H1 (cell line): ENCODE data around the gene BCAP31. TPM values are rescaled to one million over a fixed set of nuclear protein-coding genes. Genes with fewer than 3 reads are reported as not detected.
"Not testable (repeated sequence)": the region's sequence is repeated elsewhere in the genome, so short reads cannot be mapped to it uniquely, and the experiment has no call there.

ENCODE experiments used
- CTCF ChIA-PET: fragments of 300-600 bp; sonication (Branson Sonifier 250); formaldehyde crosslinking; loops from one replicate; lab custom pipeline; 2021; ENCODE audit not compliant: partially characterized antibody; lab: Charles Lee
- POLR2A ChIA-PET: fragments of 300-600 bp; sonication (Branson Sonifier 250); formaldehyde crosslinking; loops from one replicate; lab custom pipeline; 2021; ENCODE audit warnings: inconsistent platforms; ENCODE audit not compliant: partially characterized antibody; lab: Charles Lee
- DNase-seq, 2 experiments: peaks; one replicate each; pipeline versions ENCODE4 v3.0.0 to v3.0.0-alpha.2; 2010 to 2022; ENCODE audit warnings: low spot score in 2 of 2, low read depth in 1 of 2, mixed read lengths in 1 of 2
- FAIRE-seq: peaks from 2 replicates; lab custom pipeline; 2011; peaks lifted over from hg19 to GRCh38; lab: Jason Lieb, UNC
- H2AFZ ChIP-seq: 2 replicates; pipeline ENCODE4 v1.8.1; 2012; ENCODE audit warnings: low read length, inconsistent platforms
- H2AK5ac ChIP-seq: 2 replicates; pipeline ENCODE4 v1.6.1; 2013; ENCODE audit warnings: low read depth, low read length
- H2BK120ac ChIP-seq: replicated peaks from 2 replicates; pipeline ENCODE3; 2013; ENCODE audit warnings: low read depth, low read length, inconsistent platforms
- H2BK12ac ChIP-seq: 2 replicates; pipeline ENCODE4 v1.6.1; 2013; ENCODE audit warnings: low read depth, low read length
- H2BK15ac ChIP-seq: 2 replicates; pipeline ENCODE4 v1.6.1; 2013; ENCODE audit warnings: low read length
- H2BK20ac ChIP-seq: 2 replicates; pipeline ENCODE4 v1.6.1; 2013; ENCODE audit warnings: low read length
- H2BK5ac ChIP-seq: 2 replicates; pipeline ENCODE4 v1.6.1; 2013; ENCODE audit warnings: low read depth, low read length
- H3K14ac ChIP-seq: 2 replicates; pipeline ENCODE4 v1.6.1; 2013; ENCODE audit warnings: inconsistent platforms; ENCODE audit not compliant: insufficient read length
- H3K18ac ChIP-seq: 2 replicates; pipeline ENCODE4 v1.6.1; 2013; ENCODE audit warnings: low read length; ENCODE audit errors: extremely low read depth
- H3K23ac ChIP-seq: 2 replicates; pipeline ENCODE4 v1.6.1; 2013; ENCODE audit warnings: inconsistent platforms; ENCODE audit not compliant: insufficient read length
- H3K23me2 ChIP-seq: 2 replicates; pipeline ENCODE4 v1.6.1; 2013; ENCODE audit warnings: low read depth, low read length
- H3K27ac ChIP-seq: 2 replicates; pipeline ENCODE4 v1.6.1; 2011; ENCODE audit warnings: low read depth, low read length, inconsistent platforms
- H3K27me3 ChIP-seq, 4 experiments: replicated peaks in 1 of 4; 1 replicate in 1 of 4; 2 replicates in 3 of 4; pipeline versions ENCODE4 v1.6.1 to v1.8.1; 2011 to 2013; ENCODE audit warnings: low read length in 3 of 4, mild to moderate bottlenecking in 3 of 4, inconsistent platforms in 2 of 4, mixed read lengths in 2 of 4, moderate library complexity in 1 of 4; ENCODE audit not compliant: control insufficient read depth in 3 of 4, insufficient read depth in 3 of 4; ENCODE audit errors: extremely low read depth in 1 of 4
- H3K36me3 ChIP-seq, 4 experiments: 2 replicates each; pipeline versions ENCODE4 v1.6.1 to v1.8.1; 2011 to 2013; ENCODE audit warnings: mild to moderate bottlenecking in 4 of 4, low read length in 3 of 4, moderate library complexity in 2 of 4, control low read depth in 1 of 4, inconsistent platforms in 1 of 4; ENCODE audit not compliant: insufficient read depth in 4 of 4, control insufficient read depth in 2 of 4
- H3K4ac ChIP-seq: replicated peaks from 2 replicates; pipeline ENCODE3; 2013; ENCODE audit warnings: low read length, low read depth, mixed read lengths, inconsistent platforms; ENCODE audit not compliant: insufficient read length
- H3K4me1 ChIP-seq, 4 experiments: replicated peaks in 1 of 4; 1 replicate in 1 of 4; 2 replicates in 3 of 4; pipeline versions ENCODE4 v1.6.1 to v1.8.1; 2011 to 2013; ENCODE audit warnings: low read length in 3 of 4, inconsistent platforms in 2 of 4, mixed read lengths in 1 of 4; ENCODE audit not compliant: insufficient read depth in 4 of 4, control insufficient read depth in 3 of 4
- H3K4me2 ChIP-seq, 2 experiments: 2 replicates each; pipeline versions ENCODE4 v1.6.1 to v1.8.1; 2011 to 2013; ENCODE audit warnings: low read depth in 2 of 2, low read length in 2 of 2, control low read depth in 1 of 2, inconsistent platforms in 1 of 2, mild to moderate bottlenecking in 1 of 2; ENCODE audit not compliant: insufficient read depth in 1 of 2
- H3K4me3 ChIP-seq, 4 experiments: fragments of 200-600, 300-600 bp in 1 of 4; sonication (generic), shearing (Covaris generic), sonication (Bioruptor Twin) in 1 of 4; 2 replicates each; pipeline versions ENCODE4 v1.5.1 to v1.8.1; 2011 to 2016; ENCODE audit warnings: low read length in 4 of 4, low read depth in 3 of 4, control low read depth in 2 of 4, inconsistent platforms in 2 of 4, mild to moderate bottlenecking in 2 of 4, mixed read lengths in 1 of 4, moderate library complexity in 1 of 4; ENCODE audit not compliant: insufficient read depth in 2 of 4; ENCODE audit errors: extremely low read depth in 1 of 4
- H3K56ac ChIP-seq: replicated peaks from 2 replicates; pipeline ENCODE3; 2013; ENCODE audit warnings: low read depth, mild to moderate bottlenecking, mixed read lengths, low read length, inconsistent platforms; ENCODE audit not compliant: insufficient read length
- H3K79me1 ChIP-seq: 2 replicates; pipeline ENCODE4 v1.6.1; 2013; ENCODE audit warnings: low read depth, low read length, control low read depth
- H3K79me2 ChIP-seq, 2 experiments: 2 replicates each; pipeline versions ENCODE4 v1.6.1 to v1.8.1; 2012 to 2013; ENCODE audit warnings: low read length in 2 of 2, mild to moderate bottlenecking in 2 of 2, inconsistent platforms in 1 of 2; ENCODE audit not compliant: insufficient read depth in 2 of 2, control insufficient read depth in 1 of 2
- H3K9ac ChIP-seq, 4 experiments: replicated peaks in 1 of 4; 1 replicate in 1 of 4; 2 replicates in 3 of 4; pipeline versions ENCODE4 v1.6.1 to v1.8.1; 2011 to 2013; ENCODE audit warnings: low read depth in 3 of 4, low read length in 3 of 4, control low read depth in 2 of 4, mild to moderate bottlenecking in 2 of 4, moderate library complexity in 2 of 4, inconsistent platforms in 1 of 4; ENCODE audit errors: extremely low read depth in 1 of 4
- H3K9me3 ChIP-seq, 2 experiments: 2 replicates each; pipeline versions ENCODE4 v1.6.1 to v1.8.1; 2012 to 2013; ENCODE audit warnings: mild to moderate bottlenecking in 2 of 2, moderate library complexity in 2 of 2, control low read depth in 1 of 2, inconsistent platforms in 1 of 2, low read depth in 1 of 2, low read length in 1 of 2, mixed read lengths in 1 of 2; ENCODE audit not compliant: insufficient read depth in 2 of 2
- H4K20me1 ChIP-seq, 2 experiments: replicated peaks in 1 of 2; 2 replicates each; pipeline versions ENCODE3 to v1.8.1; 2011 to 2013; ENCODE audit warnings: inconsistent platforms in 2 of 2, low read length in 2 of 2, mild to moderate bottlenecking in 1 of 2; ENCODE audit not compliant: insufficient read depth in 2 of 2, control insufficient read depth in 1 of 2
- H4K5ac ChIP-seq: 2 replicates; pipeline ENCODE4 v1.6.1; 2013; ENCODE audit warnings: low read length, low read depth, mixed read lengths, inconsistent platforms; ENCODE audit not compliant: insufficient read length
- H4K8ac ChIP-seq: 2 replicates; pipeline ENCODE4 v1.8.0; 2013; ENCODE audit warnings: mild to moderate bottlenecking, moderate library complexity, low read length, inconsistent platforms; ENCODE audit not compliant: insufficient read depth; ENCODE audit errors: extremely low read depth
- H4K91ac ChIP-seq: replicated peaks from 2 replicates; pipeline ENCODE3; 2013; ENCODE audit warnings: low read length, mixed read lengths, inconsistent platforms; ENCODE audit not compliant: insufficient read length
- WGBS, 2 experiments: shearing (Covaris generic) in 1 of 2; methylation state at CpG; one replicate each; pipeline versions ENCODE4 v1.1.6 to v1.1.7; 2013 to 2015; ENCODE audit warnings: low lambda C conversion rate in 2 of 2, mixed read lengths in 2 of 2, inconsistent platforms in 1 of 2, low coverage in 1 of 2, missing lambda C conversion rate in 1 of 2; ENCODE audit not compliant: insufficient replicate concordance in 2 of 2, insufficient coverage in 1 of 2, insufficient read length in 1 of 2; ENCODE audit errors: extremely low coverage in 1 of 2, missing lambda C conversion rate in 1 of 2; 5-methylcytosine and 5-hydroxymethylcytosine counted together
- polyA plus RNA-seq, 7 experiments: library from polyadenylated mRNA; depleted of rRNA in 3 of 7; stranded (reverse) in 5 of 7; unstranded in 2 of 7; fragments of >200 nt in 5 of 7; fragments of 200-250 nt in 2 of 7; gene quantifications; 1 replicate in 5 of 7; 2 replicates in 1 of 7; 4 replicates in 1 of 7; pipeline versions ENCODE4 v1.2.1 to v1.2.3, GENCODE V29; 2011 to 2013; ENCODE audit warnings: missing spikeins in 2 of 7, mixed read lengths in 2 of 7
- total RNA-seq: library from RNA; stranded (reverse); fragmentation: NEBNext Ultra II Directional; extraction: Animal tissue kit (Norgen Biotek cat#: 25700); gene quantifications from 2 replicates; pipeline ENCODE4 v1.2.1, GENCODE V29; 2021

Gene BCAP31
- total and polyA plus RNA-seq, 2 of the 8 experiments (the other 6 are each of a cell fraction or from before 2014, with no cell fraction given): 136 to 159 TPM

DNA sequence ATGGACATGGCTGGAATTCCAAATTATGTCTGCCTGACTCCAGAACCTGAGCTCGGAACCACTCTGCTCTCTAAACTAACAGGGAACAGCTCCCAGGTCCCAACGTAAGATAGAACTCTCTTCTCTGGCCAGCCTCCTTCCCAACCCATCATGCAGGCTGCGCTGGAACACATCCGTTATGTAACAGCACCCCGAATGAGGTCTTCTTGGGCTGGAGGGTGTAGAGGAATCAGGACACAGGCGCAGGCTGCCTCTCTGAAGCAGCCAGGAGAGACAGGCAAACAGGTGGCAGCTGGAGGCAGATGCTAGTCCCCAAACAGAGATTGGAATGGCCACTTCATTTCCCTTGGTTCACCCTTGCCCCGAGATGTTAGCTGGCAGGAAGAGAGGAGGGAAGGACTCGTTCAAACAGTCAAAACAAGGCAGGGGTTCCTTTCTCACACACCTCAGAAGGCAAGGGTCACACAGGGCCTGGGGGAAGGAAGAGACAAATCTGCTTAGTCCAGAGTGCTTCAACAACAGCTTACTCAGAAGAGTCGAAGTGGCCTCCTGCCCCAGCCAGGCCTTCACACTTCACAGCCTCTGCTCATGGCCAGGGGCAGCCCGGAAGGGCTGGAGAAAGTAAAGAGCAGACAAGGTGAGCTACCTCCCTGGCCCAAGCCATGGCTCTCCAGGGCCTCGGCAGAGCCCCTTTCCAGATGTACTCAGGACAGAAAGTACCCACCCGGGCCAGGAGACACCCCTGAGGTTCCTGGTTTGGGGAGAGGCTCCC is 19.4 kb downstream of the BCAP31 start:
- H2BK20ac ChIP-seq, H3K4me3 ChIP-seq, FAIRE-seq, H2BK5ac ChIP-seq, H2BK12ac ChIP-seq, H2BK15ac ChIP-seq, H3K9ac ChIP-seq, H3K79me1 ChIP-seq, H2AK5ac ChIP-seq, H3K4me2 ChIP-seq, H2AFZ ChIP-seq, H3K27ac ChIP-seq, H4K8ac ChIP-seq, H3K23me2 ChIP-seq, H3K9me3 ChIP-seq, H3K4me1 ChIP-seq, H3K18ac ChIP-seq, H3K23ac ChIP-seq, H3K4ac ChIP-seq, H3K14ac ChIP-seq, H3K79me2 ChIP-seq, H3K27me3 ChIP-seq, H4K20me1 ChIP-seq, DNase-seq, H4K5ac ChIP-seq, H2BK120ac ChIP-seq, H4K91ac ChIP-seq, H3K56ac ChIP-seq: not testable (repeated sequence)
- ChIA-PET POLR2A (interaction anchor here (1.2 to 1.6 kb wide), 2 partner anchors 10 to 12 kb away, joined by 5 read pairs; no protein-coding TSS in a partner anchor), CTCF (interaction anchor here (0.9 to 3.9 kb wide), 5 partner anchors 16 to 207 kb away, joined by 3 to 10 read pairs (median 3); no protein-coding TSS in a partner anchor)
- WGBS, 2 experiments: 92% methylated on average over 5 of the region's 12 CpGs; no CpG with 5 or more reads in 1 of the 2 experiments
- peaks cover 0 to 23% (median 6%) of the 10 kb centered on the region in 4 experiments; a peak in 6 of 8 replicates for H3K36me3 ChIP-seq
